Skeletal muscle tissue (tissue), 4 donors: ENCODE data around the gene IFTAP. TPM values are rescaled to one million over a fixed set of nuclear protein-coding genes. Genes with fewer than 3 reads are reported as not detected.
"Not testable (repeated sequence)": the region's sequence is repeated elsewhere in the genome, so short reads cannot be mapped to it uniquely, and the experiment has no call there.

ENCODE experiments used
- H3K27ac ChIP-seq: one replicate; pipeline ENCODE4 v1.7.0; 2013; ENCODE audit warnings: mild to moderate bottlenecking, low read depth, low read length, inconsistent platforms
- H3K27me3 ChIP-seq, 3 donors: one replicate each; pipeline ENCODE4 v1.7.0; 2013; ENCODE audit warnings: low read length in 3 of 3; ENCODE audit not compliant: control insufficient read depth in 3 of 3, insufficient read depth in 3 of 3
- H3K36me3 ChIP-seq, 3 donors: one replicate each; pipeline ENCODE4 v1.7.0; 2013; ENCODE audit warnings: low read length in 3 of 3; ENCODE audit not compliant: control insufficient read depth in 3 of 3, insufficient read depth in 3 of 3
- H3K4me1 ChIP-seq, 3 donors: one replicate each; pipeline ENCODE4 v1.7.0; 2013; ENCODE audit warnings: low read length in 3 of 3, mild to moderate bottlenecking in 3 of 3; ENCODE audit not compliant: control insufficient read depth in 3 of 3, insufficient read depth in 3 of 3
- H3K4me3 ChIP-seq, 3 donors: one replicate each; pipeline ENCODE4 v1.7.0; 2013; ENCODE audit warnings: low read length in 3 of 3
- H3K9ac ChIP-seq, 3 donors: one replicate each; pipeline ENCODE4 v1.7.0; 2013; ENCODE audit warnings: low read length in 3 of 3, mild to moderate bottlenecking in 3 of 3, moderate library complexity in 2 of 3, low read depth in 1 of 3
- H3K9me3 ChIP-seq, 3 donors: one replicate each; pipeline ENCODE4 v1.7.0; 2013; ENCODE audit warnings: low read length in 3 of 3; ENCODE audit not compliant: control insufficient read depth in 3 of 3
- total RNA-seq: library from RNA; depleted of rRNA; stranded (reverse); fragments of >200 nt; gene quantifications from one replicate; pipeline ENCODE4 v1.2.3, GENCODE V29; 2014
- donor health status: Osteomylitis.

IFTAP gene
- total RNA-seq, 1 donor from 2014 or later: 37.1 TPM

DNA sequence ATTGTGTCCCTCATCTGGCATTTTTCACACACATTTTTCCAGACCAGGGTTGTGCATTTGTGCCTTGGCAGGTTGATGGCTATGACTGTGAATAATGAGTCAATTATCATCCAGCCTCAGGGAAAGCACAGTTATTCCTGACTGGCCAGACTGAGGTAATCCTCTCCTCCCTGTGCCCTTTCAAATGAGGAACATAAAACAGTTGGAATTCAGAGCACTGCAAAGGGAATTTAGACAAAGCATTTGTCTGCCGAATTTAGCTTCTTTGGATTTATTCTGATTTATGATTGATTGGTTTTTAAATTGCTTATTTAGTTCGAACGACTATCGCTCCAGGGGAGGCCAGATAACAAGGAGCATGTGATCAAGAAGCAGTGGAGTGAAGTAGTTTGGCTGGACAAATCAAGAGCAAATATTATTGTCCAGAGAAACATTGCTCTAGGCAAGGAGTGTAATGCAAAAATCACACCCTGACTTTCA lies 34.5 kb downstream of the IFTAP start:
- Histone ChIP-seq H3K27me3 (no peaks in the 10 kb centered on the region), H3K4me3 (no peak overlapping the region), H3K9ac (no peak overlapping the region), H3K9me3 (no peaks in the 10 kb centered on the region), H3K4me1 (no peaks in the 10 kb centered on the region), H3K36me3 (no peaks in the 10 kb centered on the region), H3K27ac (no peak overlapping the region)

DNA sequence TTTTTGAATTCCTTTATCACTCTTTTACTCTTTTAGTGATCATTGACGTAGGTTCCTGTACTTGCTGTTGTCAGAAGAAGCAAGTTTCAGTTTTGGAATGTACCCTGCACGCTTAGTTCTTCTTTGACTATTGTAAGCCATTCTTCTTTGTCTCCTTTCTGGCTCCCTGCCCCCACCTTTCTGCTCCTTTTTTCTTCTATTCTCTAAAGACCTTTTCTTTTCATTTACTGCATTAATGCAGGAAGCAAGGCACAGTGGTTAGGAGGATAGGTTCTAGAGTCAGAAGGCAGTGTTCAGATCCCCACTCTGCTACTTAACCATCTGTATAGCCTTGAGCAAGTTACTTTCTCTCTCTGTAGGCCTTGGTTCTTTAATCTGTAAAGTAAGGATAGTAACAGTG lies 37.5 kb downstream of the IFTAP start:
- no peaks in the 10 kb centered on the region for H3K36me3 ChIP-seq
- H3K4me3 ChIP-seq: no peak overlapping the region
- H3K4me1 ChIP-seq: no peaks in the 10 kb centered on the region
- no peaks in the 10 kb centered on the region for H3K27me3 ChIP-seq
- H3K27ac ChIP-seq: no peak overlapping the region
- H3K9ac ChIP-seq: no peak overlapping the region
- H3K9me3 ChIP-seq: no peaks in the 10 kb centered on the region

DNA sequence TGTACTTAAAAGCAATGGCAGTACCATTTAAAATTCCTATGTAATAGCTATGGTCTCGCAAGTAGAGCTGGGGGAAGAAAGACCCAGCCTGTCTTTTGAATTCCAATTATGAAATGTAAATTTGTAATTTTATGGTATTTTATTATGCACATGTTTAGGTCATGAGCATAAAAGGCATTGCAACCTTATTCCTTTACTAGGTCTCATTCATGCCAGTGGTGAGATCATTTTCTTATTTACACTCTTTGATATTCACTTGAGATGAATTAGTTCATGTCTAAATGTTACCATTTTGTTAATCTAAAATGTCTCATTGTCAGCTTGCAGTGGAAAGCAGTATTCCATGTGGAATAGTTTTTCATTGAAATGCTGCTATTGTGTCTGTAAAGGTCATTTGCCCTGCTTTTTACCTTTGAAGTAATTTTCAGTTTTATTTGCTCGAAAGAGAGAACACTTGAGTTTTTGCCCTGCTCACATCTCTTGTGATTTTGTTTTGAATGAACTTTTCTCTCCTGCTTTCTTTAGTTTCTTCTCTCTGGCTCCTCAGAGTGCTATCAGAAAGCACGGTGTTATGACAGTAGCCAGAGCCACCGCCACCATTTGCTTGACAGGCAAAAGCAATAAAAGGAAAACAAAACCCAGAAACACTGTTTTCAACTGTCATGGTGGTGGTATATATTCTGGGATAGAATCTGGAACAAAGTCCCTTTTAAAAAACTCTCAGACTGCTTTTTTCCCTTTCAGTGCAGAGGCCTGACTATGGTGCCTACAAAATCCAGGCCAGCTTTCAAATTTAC lies 41.0 kb downstream of the IFTAP start:
- Histone ChIP-seq H3K36me3 (no peaks in the 10 kb centered on the region), H3K27me3 (no peaks in the 10 kb centered on the region), H3K9me3 (no peaks in the 10 kb centered on the region), H3K4me3 (no peak overlapping the region), H3K9ac (no peak overlapping the region), H3K4me1 (no peaks in the 10 kb centered on the region), H3K27ac (no peak overlapping the region)

DNA sequence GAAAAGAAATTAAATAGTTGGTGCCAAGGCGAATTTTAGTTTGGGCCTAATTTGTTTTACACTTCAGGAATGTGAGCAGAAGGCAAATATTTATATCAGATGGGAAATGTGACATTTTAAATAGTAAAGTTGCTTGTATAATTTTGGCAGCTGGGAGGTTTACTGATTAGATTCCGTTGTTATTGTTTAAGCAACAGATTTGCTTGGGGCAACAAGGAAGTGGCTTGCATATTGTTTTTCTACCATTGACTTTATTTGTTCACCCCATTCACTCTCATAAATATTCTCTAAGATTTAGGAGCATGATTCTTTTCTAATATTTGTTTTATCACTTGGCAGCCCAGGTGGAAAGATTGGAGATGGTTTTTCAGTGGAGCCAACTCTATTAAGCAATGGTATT lies 44.3 kb downstream of the IFTAP start:
- H3K27ac ChIP-seq: no peak overlapping the region

DNA sequence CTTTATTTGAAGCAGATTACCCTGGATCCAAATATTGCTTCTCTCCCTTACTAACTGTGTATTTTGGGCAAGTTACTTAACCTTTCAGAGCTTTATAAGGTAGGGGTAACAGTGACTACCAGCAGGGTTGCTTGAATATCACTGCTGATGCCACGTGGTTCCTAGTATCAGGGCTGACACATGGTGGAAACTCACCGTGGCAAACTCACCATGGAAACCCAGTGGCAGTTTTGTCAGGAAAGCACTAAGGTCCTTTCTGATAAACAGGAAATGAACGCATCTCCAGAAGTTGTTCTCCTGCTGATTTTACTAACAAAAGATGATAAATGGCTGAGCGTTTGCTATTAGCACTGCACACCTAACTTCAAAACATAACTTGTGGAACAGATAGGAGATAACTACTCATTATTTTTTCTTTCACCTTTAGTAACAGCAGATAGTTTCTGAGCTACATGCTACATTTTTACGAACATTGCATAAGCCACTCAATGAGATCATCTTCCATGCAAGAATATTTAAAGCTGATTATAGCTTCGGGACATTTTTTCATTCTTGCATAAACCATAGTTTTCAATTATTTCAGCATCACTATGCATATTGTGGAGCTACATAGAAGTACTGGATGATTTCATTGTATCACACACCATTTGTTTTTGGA lies 63.4 kb downstream of the IFTAP start:
- Histone ChIP-seq H3K27me3 (no peaks in the 10 kb centered on the region), H3K27ac (no peak overlapping the region), H3K4me3 (no peak overlapping the region), H3K4me1 (no peaks in the 10 kb centered on the region), H3K9ac (no peak overlapping the region), H3K36me3 (peaks cover 3 to 4% (median 4%) of the 10 kb centered on the region in 3 donors), H3K9me3 (peaks cover 0 to 2% (median 0%) of the 10 kb centered on the region in 3 donors)

More for the DNA sequence above, 44.3 kb downstream of the IFTAP start:
- Histone ChIP-seq H3K4me1 (no peaks in the 10 kb centered on the region), H3K27me3 (no peaks in the 10 kb centered on the region), H3K9me3 (no peaks in the 10 kb centered on the region), H3K36me3 (no peaks in the 10 kb centered on the region), H3K4me3 (no peak overlapping the region), H3K9ac (no peak overlapping the region)

DNA sequence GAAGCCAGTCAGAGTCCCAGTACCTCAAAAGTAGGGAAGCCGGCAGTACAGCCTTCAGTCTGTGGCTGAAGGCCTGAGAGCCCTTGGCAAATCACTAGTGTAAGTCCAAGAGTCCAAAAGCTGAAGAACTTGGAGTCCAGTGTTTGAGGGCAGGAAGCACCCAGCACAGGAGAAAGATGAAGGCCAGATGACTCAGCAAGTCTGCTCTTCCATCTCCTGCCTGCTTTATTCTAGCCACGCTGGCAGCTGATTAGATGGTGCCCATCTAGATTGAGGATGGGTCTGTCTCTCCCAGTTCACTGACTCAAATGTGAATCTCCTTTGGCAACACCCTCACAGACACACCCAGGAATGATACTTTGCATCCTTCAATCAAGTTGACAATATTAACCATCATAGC lies 67.1 kb downstream of the IFTAP start:
- not testable (repeated sequence) for H3K27ac ChIP-seq, H3K9ac ChIP-seq, H3K36me3 ChIP-seq, H3K9me3 ChIP-seq, H3K4me1 ChIP-seq, H3K27me3 ChIP-seq, H3K4me3 ChIP-seq

DNA sequence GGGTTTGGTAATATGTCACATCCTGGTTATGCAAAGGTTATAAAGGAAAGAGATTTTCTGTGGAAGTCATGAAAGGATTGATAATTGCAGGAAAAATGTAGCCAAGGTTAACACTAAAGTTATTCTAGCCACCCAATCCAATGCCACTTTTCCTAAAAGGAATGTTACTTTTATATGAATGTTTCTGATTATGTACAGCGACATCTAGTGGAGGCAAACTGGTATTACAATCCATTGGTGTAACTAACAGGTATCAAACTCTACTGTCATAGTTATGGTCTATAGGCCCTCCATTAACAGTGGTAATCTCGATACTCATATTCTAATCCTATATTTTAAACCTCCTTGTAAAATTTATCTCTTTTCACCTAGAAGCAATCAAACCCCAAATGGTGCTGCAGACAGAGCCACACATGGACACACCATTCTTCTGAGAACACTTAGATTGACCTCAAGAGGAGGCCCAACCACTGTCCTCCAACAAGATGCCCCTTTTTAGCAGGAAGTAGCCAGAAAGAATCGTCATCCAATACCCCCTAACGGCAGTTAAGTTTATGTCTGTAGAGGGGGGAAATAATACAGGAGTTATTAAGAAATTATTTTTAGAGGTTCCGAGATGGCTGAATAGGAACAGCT lies 78.6 kb downstream of the IFTAP start:
- H3K27me3 ChIP-seq: no peaks in the 10 kb centered on the region
- H3K4me1 ChIP-seq: no peaks in the 10 kb centered on the region
- H3K36me3 ChIP-seq: no peaks in the 10 kb centered on the region
- no peaks in the 10 kb centered on the region for H3K9me3 ChIP-seq
- no peak overlapping the region for H3K4me3 ChIP-seq
- no peak overlapping the region for H3K9ac ChIP-seq
- H3K27ac ChIP-seq: no peak overlapping the region

DNA sequence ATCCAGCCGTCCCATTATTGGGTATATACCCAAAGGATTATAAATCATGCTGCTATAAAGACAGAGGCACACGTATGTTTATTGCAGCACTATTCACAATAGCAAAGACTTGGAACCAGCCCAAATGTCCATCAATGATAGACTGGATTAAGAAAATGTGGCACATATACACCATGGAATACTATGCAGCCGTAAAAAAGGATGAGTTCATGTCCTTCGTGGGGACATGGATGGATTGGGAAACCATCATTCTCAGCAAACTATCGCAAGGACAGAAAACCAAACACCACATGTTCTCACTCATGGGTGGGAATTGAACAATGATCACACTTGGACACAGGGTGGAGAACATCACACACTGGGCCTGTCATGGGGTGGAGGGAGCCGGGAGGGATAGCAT lies 85.2 kb downstream of the IFTAP start:
- not testable (repeated sequence) for H3K27ac ChIP-seq, H3K27me3 ChIP-seq, H3K4me3 ChIP-seq, H3K9ac ChIP-seq, H3K9me3 ChIP-seq, H3K4me1 ChIP-seq, H3K36me3 ChIP-seq

DNA sequence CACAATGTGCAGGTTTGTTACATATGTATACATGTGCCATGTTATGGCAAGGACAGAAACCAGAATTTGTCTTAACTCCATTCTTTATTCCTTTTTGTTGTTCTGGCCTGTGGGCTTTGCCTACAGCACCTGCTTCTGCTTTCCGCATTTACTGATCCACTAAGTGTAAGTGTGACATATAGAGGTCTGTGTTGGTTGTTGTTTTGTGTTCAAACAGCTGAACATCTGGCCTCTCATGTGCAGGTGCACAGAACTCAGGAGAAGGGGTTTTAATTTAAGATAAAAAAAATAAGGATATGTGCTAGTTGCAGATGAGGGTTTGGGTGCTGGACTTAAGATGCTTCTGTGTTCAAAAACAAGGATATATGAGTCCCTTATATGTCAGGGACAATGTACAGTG lies 89.5 kb downstream of the IFTAP start:
- Histone ChIP-seq H3K9me3 (no peaks in the 10 kb centered on the region), H3K4me1 (no peaks in the 10 kb centered on the region), H3K27ac (no peak overlapping the region), H3K36me3 (no peaks in the 10 kb centered on the region), H3K27me3 (peaks cover 0 to 5% (median 3%) of the 10 kb centered on the region in 3 donors), H3K9ac (no peak overlapping the region), H3K4me3 (no peak overlapping the region)
